ENCODE results near the gene FAM13C. TPM values are rescaled to one million over a fixed set of nuclear protein-coding genes. Genes with fewer than 3 reads are reported as not detected.

Gene FAM13C
- total RNA-seq, 3 donors from 2014 or later = 6.9 to 17.8 (median 13.9) TPM

DNA sequence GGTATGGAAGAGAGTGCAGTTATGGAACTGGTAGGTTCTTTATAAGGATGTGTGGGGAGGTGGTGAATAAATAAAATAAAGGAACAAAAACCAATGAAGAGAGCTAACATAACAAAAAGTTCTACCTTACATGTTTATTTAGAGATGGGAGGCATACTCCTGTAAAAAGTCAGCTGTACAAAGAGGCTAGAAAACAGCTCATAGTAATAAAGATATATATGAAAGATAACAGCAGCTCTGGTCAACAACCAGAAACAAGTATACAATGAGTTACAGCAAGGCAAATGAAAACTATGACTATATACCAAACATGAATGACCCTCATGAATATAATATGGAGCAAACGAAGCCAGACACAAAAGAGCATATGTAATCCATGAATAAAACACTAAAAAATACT lies 62.0 kb downstream of the FAM13C start:
- H3K4me3 ChIP-seq = no peak overlapping the region
- no peaks in the 10 kb centered on the region for H3K36me3 ChIP-seq
- H3K27ac ChIP-seq = no peak overlapping the region
- intact Hi-C loops (cut with DNase I; ENCODE audit: low total_unique reads) = no loop called here
- TF ChIP-seq, protein P1, sequence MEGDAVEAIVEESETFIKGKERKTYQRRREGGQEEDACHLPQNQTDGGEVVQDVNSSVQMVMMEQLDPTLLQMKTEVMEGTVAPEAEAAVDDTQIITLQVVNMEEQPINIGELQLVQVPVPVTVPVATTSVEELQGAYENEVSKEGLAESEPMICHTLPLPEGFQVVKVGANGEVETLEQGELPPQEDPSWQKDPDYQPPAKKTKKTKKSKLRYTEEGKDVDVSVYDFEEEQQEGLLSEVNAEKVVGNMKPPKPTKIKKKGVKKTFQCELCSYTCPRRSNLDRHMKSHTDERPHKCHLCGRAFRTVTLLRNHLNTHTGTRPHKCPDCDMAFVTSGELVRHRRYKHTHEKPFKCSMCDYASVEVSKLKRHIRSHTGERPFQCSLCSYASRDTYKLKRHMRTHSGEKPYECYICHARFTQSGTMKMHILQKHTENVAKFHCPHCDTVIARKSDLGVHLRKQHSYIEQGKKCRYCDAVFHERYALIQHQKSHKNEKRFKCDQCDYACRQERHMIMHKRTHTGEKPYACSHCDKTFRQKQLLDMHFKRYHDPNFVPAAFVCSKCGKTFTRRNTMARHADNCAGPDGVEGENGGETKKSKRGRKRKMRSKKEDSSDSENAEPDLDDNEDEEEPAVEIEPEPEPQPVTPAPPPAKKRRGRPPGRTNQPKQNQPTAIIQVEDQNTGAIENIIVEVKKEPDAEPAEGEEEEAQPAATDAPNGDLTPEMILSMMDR (IDR thresholded peaks at IDR 0.05) = no peak
- no peak for TF ChIP-seq POLR2AphosphoS5 (IDR thresholded peaks at IDR 0.05)
- no peak for TF ChIP-seq POLR2A (IDR thresholded peaks at IDR 0.05)
- H3K27me3 ChIP-seq = no peaks in the 10 kb centered on the region
- H3K4me1 ChIP-seq = no peaks in the 10 kb centered on the region
- DNase-seq (ENCODE audit: low spot score in 2 of 2) = no peak
- no peaks in the 10 kb centered on the region for H3K9me3 ChIP-seq

DNA sequence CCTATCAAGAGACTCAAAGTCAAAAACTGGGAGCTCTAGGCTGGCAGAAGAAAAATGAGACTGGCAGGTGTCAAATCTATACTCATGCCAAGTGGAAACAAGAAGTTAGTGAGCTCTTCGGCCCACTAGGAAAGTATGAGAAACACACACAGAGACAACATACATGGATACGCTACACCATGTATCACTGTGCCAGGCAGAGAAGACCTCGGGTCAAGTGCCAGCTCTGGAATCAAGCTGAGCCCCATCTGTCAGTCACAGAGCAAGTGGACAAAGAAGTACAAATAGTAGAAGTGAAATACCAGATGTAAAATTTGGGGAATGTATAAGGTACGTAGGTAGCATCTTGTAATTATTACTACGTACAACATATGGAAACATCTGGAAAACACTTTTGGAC lies 62.4 kb downstream of the FAM13C start:
- Histone ChIP-seq H3K36me3 (no peaks in the 10 kb centered on the region), H3K27ac (no peak overlapping the region), H3K9me3 (no peaks in the 10 kb centered on the region), H3K4me1 (no peaks in the 10 kb centered on the region), H3K4me3 (no peak overlapping the region), H3K27me3 (no peaks in the 10 kb centered on the region)
- TF ChIP-seq POLR2AphosphoS5 (IDR thresholded peaks at IDR 0.05) = no peak
- TF ChIP-seq, protein P1 (IDR thresholded peaks at IDR 0.05) = no peak
- no peak for DNase-seq (ENCODE audit: low spot score in 2 of 2)
- intact Hi-C loops (cut with DNase I; ENCODE audit: low total_unique reads) = no loop called here

DNA sequence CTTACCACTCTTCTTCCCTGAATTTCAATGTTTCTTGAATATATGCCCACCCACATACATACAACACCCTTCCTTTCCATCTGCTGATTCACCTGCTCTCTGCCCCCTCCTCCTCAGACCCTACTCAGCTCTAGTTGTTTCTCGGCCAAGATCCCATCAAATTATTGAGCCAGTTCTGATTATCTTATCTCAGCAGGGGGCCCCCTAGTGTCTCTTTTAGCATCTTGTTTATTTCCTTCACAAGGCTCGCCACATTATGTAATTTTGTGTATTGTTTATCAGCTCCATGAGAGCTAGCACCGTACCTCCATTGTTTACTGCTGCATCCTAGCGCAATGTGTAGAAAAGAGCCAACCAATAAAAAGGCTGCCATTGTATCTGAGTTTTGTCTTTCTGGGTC lies 71.9 kb downstream of the FAM13C start:
- no peak for TF ChIP-seq POLR2A (IDR thresholded peaks at IDR 0.05)
- TF ChIP-seq, protein P1 (IDR thresholded peaks at IDR 0.05) = no peak
- no peak for TF ChIP-seq POLR2AphosphoS5 (IDR thresholded peaks at IDR 0.05)
- no peaks in the 10 kb centered on the region for H3K36me3 ChIP-seq
- H3K27ac ChIP-seq = no peak overlapping the region
- H3K4me1 ChIP-seq = no peaks in the 10 kb centered on the region
- no peaks in the 10 kb centered on the region for H3K9me3 ChIP-seq
- intact Hi-C loops (cut with DNase I; ENCODE audit: low total_unique reads) = no loop called here
- no peak overlapping the region for H3K4me3 ChIP-seq
- no peak for DNase-seq (ENCODE audit: low spot score in 2 of 2)
- H3K27me3 ChIP-seq = no peaks in the 10 kb centered on the region

DNA sequence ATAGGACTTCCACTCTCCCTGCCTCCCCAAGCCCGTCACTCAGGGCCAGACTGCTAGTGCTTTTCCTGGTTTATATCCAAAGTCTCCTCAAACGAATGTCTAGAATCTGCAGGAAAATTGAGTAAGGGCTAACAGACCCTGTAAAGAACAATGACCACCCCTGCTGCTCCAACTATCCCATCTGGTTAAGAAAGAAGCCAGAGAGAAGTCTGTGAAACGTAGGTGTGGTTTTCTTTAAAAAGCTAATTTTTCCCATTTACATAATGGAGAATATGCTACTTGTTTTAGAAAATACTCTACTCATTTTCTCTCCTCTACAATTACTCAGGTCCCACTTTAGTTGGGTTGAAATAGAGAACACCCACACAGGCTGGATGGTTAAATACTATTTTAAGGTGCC lies 72.5 kb downstream of the FAM13C start:
- intact Hi-C loops (cut with DNase I; ENCODE audit: low total_unique reads) = no loop called here
- H3K9me3 ChIP-seq = no peaks in the 10 kb centered on the region
- H3K27me3 ChIP-seq = no peaks in the 10 kb centered on the region
- no peaks in the 10 kb centered on the region for H3K4me1 ChIP-seq
- H3K27ac ChIP-seq = no peak overlapping the region
- no peak for DNase-seq (ENCODE audit: low spot score in 2 of 2)
- H3K36me3 ChIP-seq = no peaks in the 10 kb centered on the region
- H3K4me3 ChIP-seq = no peak overlapping the region
- no peak for TF ChIP-seq POLR2AphosphoS5 (IDR thresholded peaks at IDR 0.05)

DNA sequence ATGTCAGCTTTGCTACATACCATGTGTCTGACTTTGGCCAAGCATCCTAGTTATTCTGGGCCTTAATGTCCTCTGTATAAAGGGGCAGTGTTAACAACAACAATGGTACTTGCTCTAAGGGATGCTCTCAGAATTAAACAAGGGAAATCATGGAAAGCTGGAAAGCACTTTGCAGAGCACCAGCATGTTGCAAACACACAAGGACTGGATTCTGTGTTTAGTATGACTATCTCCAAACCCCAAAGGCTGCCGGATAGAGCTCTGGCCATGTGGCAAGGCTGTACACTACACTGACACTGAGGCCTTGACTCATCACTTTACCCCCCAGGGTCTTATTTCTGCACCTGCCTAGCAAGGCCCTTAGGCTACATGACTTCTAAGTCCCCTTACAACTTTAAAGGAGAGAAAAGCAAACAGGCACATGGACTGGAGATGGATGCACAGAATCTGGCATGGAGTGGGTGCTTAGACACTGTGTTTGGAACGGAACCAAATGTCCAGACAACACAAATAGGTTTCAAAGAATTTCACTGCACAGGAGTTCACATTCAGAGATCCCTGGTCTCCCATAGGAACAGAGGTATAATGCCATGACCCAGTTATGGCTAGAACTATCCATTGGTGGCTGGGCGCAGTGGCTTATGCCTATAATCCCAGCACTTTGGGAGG lies 74.6 kb downstream of the FAM13C start:
- no peaks in the 10 kb centered on the region for H3K9me3 ChIP-seq
- no peaks in the 10 kb centered on the region for H3K4me1 ChIP-seq
- no peak for DNase-seq (ENCODE audit: low spot score in 2 of 2)
- no peaks in the 10 kb centered on the region for H3K36me3 ChIP-seq
- H3K27ac ChIP-seq = no peak overlapping the region
- no peaks in the 10 kb centered on the region for H3K27me3 ChIP-seq
- H3K4me3 ChIP-seq = no peak overlapping the region
- TF ChIP-seq, protein P1 (IDR thresholded peaks at IDR 0.05) = no peak
- intact Hi-C loops (cut with DNase I; ENCODE audit: low total_unique reads) = no loop called here

DNA sequence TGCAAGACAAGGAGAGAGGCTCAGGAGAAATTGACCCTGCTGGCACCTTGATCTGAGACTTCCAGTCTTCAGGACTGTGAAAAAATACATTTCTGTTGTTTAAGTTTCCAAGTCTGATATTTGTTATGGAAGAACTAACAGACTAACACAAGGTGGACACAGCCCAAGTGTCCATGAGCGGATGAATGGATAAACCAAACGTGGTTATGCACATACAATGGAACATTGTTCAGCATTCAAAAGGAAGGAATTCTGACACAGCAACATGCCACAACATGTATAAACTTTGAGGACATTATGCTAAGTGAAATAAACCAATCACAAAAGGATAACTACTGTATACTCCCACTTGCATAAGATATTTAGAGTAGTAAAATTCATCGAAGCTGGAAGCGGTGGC lies 76.5 kb downstream of the FAM13C start:
- Histone ChIP-seq H3K9me3 (no peaks in the 10 kb centered on the region), H3K36me3 (no peaks in the 10 kb centered on the region), H3K4me3 (no peak overlapping the region), H3K4me1 (no peaks in the 10 kb centered on the region), H3K27me3 (no peaks in the 10 kb centered on the region), H3K27ac (no peak overlapping the region)
- intact Hi-C loops (cut with DNase I; ENCODE audit: low total_unique reads) = no loop called here
- TF ChIP-seq POLR2A (IDR thresholded peaks at IDR 0.05) = no peak
- TF ChIP-seq, protein P1 (IDR thresholded peaks at IDR 0.05) = no peak
- TF ChIP-seq POLR2AphosphoS5 (IDR thresholded peaks at IDR 0.05) = no peak
- no peak for DNase-seq (ENCODE audit: low spot score in 2 of 2)
